A673 (cell line): Measurements from ENCODE around the gene PCDHGB5. TPM values are rescaled to one million over a fixed set of nuclear protein-coding genes. Genes with fewer than 3 reads are reported as not detected.
A peak's percentile ranks its signal among the peaks of the same experiment; 100 is the strongest.
"Not testable (repeated sequence)": the region's sequence is repeated elsewhere in the genome, so short reads cannot be mapped to it uniquely, and the experiment has no call there.

Experiments
- BruUV-seq: library from RNA; stranded (reverse); fragments of 400-500 nt; replicated peaks from 2 replicates; lab custom pipeline; 2021; lab: Mats Ljungman, UMichigan
- CTCF ChIA-PET: fragments of 300-600 bp; sonication (Branson Sonifier 250); formaldehyde crosslinking; loops from one replicate; lab custom pipeline; 2022; ENCODE audit warnings: antibody characterized with exemption; lab: Charles Lee
- POLR2A ChIA-PET: fragments of 300-600 bp; sonication (Branson Sonifier 250); formaldehyde crosslinking; loops from one replicate; lab custom pipeline; 2022; ENCODE audit warnings: antibody characterized with exemption; ENCODE audit not compliant: low non-redundant PET; lab: Charles Lee
- DNase-seq: peaks from one replicate; pipeline ENCODE4 v3.0.0-alpha.2; 2015; ENCODE audit warnings: low spot score
- H3K27ac ChIP-seq: fragments of 200-600 bp; sonication (generic); 2 replicates; pipeline ENCODE4 v1.5.1; 2016; ENCODE audit warnings: mixed run types, low read depth, mild to moderate bottlenecking, mixed read lengths, antibody characterized with exemption, low read length; ENCODE audit not compliant: poor library complexity, severe bottlenecking
- H3K27me3 ChIP-seq: fragments of 200-600 bp; sonication (generic); replicated peaks from 2 replicates; pipeline ENCODE4 v1.6.1; 2017; ENCODE audit warnings: mixed run types, low read depth, mild to moderate bottlenecking, mixed read lengths, antibody characterized with exemption, low read length; ENCODE audit not compliant: insufficient read depth, poor library complexity
- H3K36me3 ChIP-seq: fragments of 200-600 bp; sonication (generic); 2 replicates; pipeline ENCODE4 v1.6.1; 2016; ENCODE audit warnings: mixed run types, mild to moderate bottlenecking, mixed read lengths, antibody characterized with exemption, low read length; ENCODE audit not compliant: insufficient read depth, poor library complexity, severe bottlenecking
- H3K4me1 ChIP-seq: fragments of 200-600 bp; sonication (generic); 2 replicates; pipeline ENCODE4 v1.6.1; 2017; ENCODE audit warnings: mixed run types, mild to moderate bottlenecking, mixed read lengths, antibody characterized with exemption, low read length; ENCODE audit not compliant: insufficient read depth, poor library complexity, severe bottlenecking
- H3K4me3 ChIP-seq: fragments of 200-600 bp; sonication (generic); 2 replicates; pipeline ENCODE4 v1.5.1; 2016; ENCODE audit warnings: low read depth, mixed run types, mild to moderate bottlenecking, mixed read lengths, low read length; ENCODE audit not compliant: poor library complexity, severe bottlenecking
- H3K9me3 ChIP-seq: fragments of 200-600 bp; sonication (generic); 2 replicates; pipeline ENCODE4 v1.6.1; 2016; ENCODE audit warnings: mixed run types, low read depth, mild to moderate bottlenecking, mixed read lengths, antibody characterized with exemption, low read length; ENCODE audit not compliant: poor library complexity, severe bottlenecking
- EZH2 ChIP-seq: fragments of 200-600 bp; sonication (generic); IDR thresholded peaks from 2 replicates; pipeline ENCODE4 v1.6.1; 2017; ENCODE audit warnings: borderline replicate concordance, low read depth, mild to moderate bottlenecking, mixed read lengths, antibody characterized with exemption, low read length; ENCODE audit not compliant: poor library complexity, severe bottlenecking
- intact Hi-C: fragments of 100-400 bp; cut with micrococcal nuclease; formaldehyde crosslinking; loops from one replicate; pipeline ENCODE4 v1.10.0; 2022; ENCODE audit not compliant: unreplicated experiment
- total RNA-seq: library from RNA; stranded (reverse); gene quantifications from 2 replicates; pipeline ENCODE4 v1.2.3, GENCODE V29; 2021
- TF ChIP-seq, protein P1 (sequence below): fragments of 300-800, 200-600 bp; sonication (generic); conservative IDR thresholded peaks from 2 replicates; pipeline ENCODE4 v1.5.1; 2017; ENCODE audit warnings: low read depth, mild to moderate bottlenecking, antibody characterized with exemption, low read length, moderate library complexity, mixed read lengths

Gene PCDHGB5
- total RNA-seq, 1 experiment from 2014 or later: 43.3 TPM

DNA sequence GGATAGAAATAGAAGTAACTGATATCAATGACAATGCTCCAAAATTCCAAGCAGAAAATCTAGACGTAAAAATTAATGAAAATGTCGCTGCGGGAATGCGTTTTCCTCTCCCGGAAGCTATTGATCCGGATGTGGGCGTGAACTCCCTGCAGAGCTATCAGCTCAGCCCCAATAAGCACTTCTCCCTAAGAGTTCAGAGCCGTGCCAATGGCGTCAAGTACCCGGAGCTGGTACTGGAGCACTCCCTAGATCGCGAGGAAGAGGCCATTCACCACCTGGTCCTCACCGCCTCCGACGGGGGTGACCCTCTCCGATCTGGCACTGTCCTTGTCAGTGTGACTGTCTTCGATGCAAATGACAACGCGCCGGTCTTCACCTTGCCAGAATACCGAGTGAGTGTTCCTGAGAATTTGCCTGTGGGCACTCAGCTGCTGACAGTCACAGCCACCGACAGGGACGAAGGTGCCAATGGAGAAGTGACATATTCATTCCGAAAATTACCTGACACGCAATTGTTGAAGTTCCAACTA is 15.9 kb downstream of the PCDHGB5 start:
- H3K4me1 ChIP-seq: no peaks in the 10 kb centered on the region
- no TSS peak for BruUV-seq
- no peaks in the 10 kb centered on the region for H3K27me3 ChIP-seq
- peaks cover 37% of the 10 kb centered on the region for H3K36me3 ChIP-seq
- CTCF ChIA-PET: no interaction called here
- no peak overlapping the region for H3K27ac ChIP-seq
- intact Hi-C loops: no loop called here
- POLR2A ChIA-PET: no interaction called here
- H3K9me3 ChIP-seq: peaks cover 83% of the 10 kb centered on the region
- H3K4me3 ChIP-seq: no peak overlapping the region
- DNase-seq: no peak
- TF ChIP-seq, protein P1, sequence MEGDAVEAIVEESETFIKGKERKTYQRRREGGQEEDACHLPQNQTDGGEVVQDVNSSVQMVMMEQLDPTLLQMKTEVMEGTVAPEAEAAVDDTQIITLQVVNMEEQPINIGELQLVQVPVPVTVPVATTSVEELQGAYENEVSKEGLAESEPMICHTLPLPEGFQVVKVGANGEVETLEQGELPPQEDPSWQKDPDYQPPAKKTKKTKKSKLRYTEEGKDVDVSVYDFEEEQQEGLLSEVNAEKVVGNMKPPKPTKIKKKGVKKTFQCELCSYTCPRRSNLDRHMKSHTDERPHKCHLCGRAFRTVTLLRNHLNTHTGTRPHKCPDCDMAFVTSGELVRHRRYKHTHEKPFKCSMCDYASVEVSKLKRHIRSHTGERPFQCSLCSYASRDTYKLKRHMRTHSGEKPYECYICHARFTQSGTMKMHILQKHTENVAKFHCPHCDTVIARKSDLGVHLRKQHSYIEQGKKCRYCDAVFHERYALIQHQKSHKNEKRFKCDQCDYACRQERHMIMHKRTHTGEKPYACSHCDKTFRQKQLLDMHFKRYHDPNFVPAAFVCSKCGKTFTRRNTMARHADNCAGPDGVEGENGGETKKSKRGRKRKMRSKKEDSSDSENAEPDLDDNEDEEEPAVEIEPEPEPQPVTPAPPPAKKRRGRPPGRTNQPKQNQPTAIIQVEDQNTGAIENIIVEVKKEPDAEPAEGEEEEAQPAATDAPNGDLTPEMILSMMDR: no peak
- no peak for TF ChIP-seq EZH2

DNA sequence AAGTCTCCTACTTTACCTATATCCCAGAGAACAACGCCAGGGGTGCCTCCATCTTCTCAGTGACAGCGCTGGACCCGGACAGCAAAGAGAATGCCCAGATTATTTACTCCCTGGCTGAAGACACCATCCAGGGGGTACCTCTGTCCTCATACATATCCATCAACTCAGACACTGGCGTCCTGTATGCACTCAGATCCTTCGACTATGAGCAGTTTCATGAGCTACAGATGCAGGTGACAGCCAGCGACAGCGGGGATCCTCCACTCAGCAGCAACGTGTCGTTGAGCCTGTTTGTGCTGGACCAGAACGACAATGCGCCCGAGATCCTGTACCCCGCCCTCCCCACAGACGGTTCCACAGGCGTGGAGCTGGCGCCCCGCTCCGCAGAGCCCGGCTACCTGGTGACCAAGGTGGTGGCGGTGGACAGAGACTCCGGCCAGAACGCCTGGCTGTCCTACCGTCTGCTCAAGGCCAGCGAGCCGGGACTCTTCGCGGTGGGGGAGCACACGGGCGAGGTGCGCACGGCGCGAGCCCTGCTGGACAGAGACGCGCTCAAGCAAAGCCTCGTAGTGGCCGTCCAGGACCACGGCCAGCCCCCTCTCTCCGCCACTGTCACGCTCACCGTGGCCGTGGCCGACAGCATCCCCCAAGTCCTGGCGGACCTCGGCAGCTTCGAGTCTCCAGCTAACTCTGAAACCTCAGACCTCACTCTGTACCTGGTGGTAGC is 17.0 kb downstream of the PCDHGB5 start:
- H3K27ac ChIP-seq, DNase-seq, H3K4me1 ChIP-seq, POLR2A ChIA-PET, H3K27me3 ChIP-seq, intact Hi-C loops, CTCF ChIA-PET, BruUV-seq, H3K4me3 ChIP-seq: not testable (repeated sequence)
- Histone ChIP-seq H3K36me3 (peaks cover 33% of the 10 kb centered on the region), H3K9me3 (peaks cover 82% of the 10 kb centered on the region)

DNA sequence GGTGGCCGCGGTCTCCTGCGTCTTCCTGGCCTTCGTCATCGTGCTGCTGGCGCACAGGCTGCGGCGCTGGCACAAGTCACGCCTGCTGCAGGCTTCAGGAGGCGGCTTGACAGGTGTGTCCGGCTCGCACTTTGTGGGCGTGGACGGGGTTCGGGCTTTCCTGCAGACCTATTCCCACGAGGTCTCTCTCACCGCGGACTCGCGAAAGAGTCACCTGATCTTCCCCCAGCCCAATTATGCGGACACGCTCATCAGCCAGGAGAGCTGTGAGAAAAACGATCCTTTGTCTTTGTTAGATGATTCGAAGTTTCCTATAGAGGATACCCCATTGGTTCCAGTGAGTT is 17.5 kb downstream of the PCDHGB5 start:
- CTCF ChIA-PET: interaction anchor here (0.7 kb wide), 1 partner anchor 146 kb away, joined by 4 read pairs; no protein-coding TSS in a partner anchor
- POLR2A ChIA-PET, intact Hi-C loops: not testable (repeated sequence)

DNA sequence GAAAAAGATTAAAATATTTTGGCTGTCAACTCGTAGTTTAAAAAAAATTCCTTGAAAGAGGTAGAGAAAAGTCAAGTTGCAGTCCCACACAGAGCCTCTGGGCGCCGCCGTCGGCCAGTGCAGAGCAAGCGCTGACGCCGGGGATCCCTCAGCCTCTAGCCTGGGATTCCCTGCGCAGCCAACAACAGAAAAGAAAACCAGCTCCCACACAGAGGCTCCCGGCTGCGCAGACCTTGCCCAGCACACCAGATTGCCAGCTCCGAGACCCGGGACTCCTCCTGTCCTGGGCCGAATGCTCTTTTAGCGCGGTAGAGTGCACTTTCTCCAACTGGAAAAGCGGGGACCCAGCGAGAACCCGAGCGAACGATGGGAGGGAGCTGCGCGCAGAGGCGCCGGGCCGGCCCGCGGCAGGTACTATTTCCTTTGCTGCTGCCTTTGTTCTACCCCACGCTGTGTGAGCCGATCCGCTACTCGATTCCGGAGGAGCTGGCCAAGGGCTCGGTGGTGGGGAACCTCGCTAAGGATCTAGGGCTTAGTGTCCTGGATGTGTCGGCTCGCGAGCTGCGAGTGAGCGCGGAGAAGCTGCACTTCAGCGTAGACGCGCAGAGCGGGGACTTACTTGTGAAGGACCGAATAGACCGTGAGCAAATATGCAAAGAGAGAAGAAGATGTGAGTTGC is 19.9 kb downstream of the PCDHGB5 start, which contains the start of gene PCDHGB7:
Gene PCDHGB7 (plus strand): TSS at position 184 of the 679 bp plus-strand sequence. CDS start 183 bp downstream, at position 367.
- H3K36me3 ChIP-seq: peaks cover 12% of the 10 kb centered on the region
- TF ChIP-seq, protein P1: 0 out of 2 replicates have a peak, but pooled peaks have one; percentile 37
- H3K27ac ChIP-seq, H3K4me3 ChIP-seq, intact Hi-C loops, POLR2A ChIA-PET, H3K27me3 ChIP-seq, BruUV-seq, H3K4me1 ChIP-seq: not testable (repeated sequence)
- CTCF ChIA-PET: interaction anchor here (1.1 kb wide), 1 partner anchor 143 kb away, joined by 8 read pairs; no protein-coding TSS in a partner anchor
- peaks cover 87% of the 10 kb centered on the region for H3K9me3 ChIP-seq
- peak; percentile 24 for DNase-seq

More for the DNA sequence above, 17.5 kb downstream of the PCDHGB5 start:
- BruUV-seq, DNase-seq, H3K4me3 ChIP-seq, H3K4me1 ChIP-seq, H3K27ac ChIP-seq, H3K27me3 ChIP-seq: not testable (repeated sequence)
- H3K9me3 ChIP-seq: peaks cover 82% of the 10 kb centered on the region
- H3K36me3 ChIP-seq: peaks cover 32% of the 10 kb centered on the region
